ENCODE results near the gene MARCHF6. TPM values are rescaled to one million over a fixed set of nuclear protein-coding genes. Genes with fewer than 3 reads are reported as not detected.
"Not testable (repeated sequence)": the region's sequence is repeated elsewhere in the genome, so short reads cannot be mapped to it uniquely, and the experiment has no call there.

Gene MARCHF6
- total RNA-seq, 4 donors from 2014 or later, result 93.5 to 177 (median 111) TPM

- intact Hi-C loops (cut with DNase I; ENCODE audit: low total_unique reads) (no loop called here), in situ Hi-C loops (cut with MboI; ENCODE audit: low pct_ligation_motif_present in 1 of 4, low pct_unique_long_range_greater_than_20kb in 1 of 4, low sequenced_read_pairs in 3 of 4) (no loop called here)
- Histone ChIP-seq H3K4me3 (peak overlapping the region in 3 of 4 donors; percentile 37 to 63 (median 49)), H3K27me3 (no peaks in the 10 kb centered on the region), H3K4me1 (peaks cover 8 to 58% (median 41%) of the 10 kb centered on the region in 4 donors), H3K27ac (peak overlapping the region; percentile 81 to 89 (median 88)), H3K9me3 (no peaks in the 10 kb centered on the region), H3K36me3 (no peaks in the 10 kb centered on the region)
- TF ChIP-seq EP300 (IDR thresholded peaks at IDR 0.05; ENCODE audit: low read depth) (no peak), POLR2AphosphoS5 (IDR thresholded peaks at IDR 0.05) (no peak), CTCF (IDR thresholded peaks at IDR 0.05) (no peak), POLR2A (IDR thresholded peaks at IDR 0.05) (no peak)
- no peak for DNase-seq
- 62% methylated on average over 8 of the region's 8 CpGs; no CpG with 5 or more reads in 1 of the 2 donors for WGBS, 2 donors (ENCODE audit: low coverage in 1 of 2)
Observed at GRCh38 chr5:10306806-10307205, 46.7 kb upstream of the MARCHF6 start.

- Histone ChIP-seq H3K27ac (peak within 1 kb of the TSS; percentile 81 to 89 (median 88)), H3K4me1 (peaks cover 5 to 53% (median 39%) of the 10 kb centered on the region in 4 donors), H3K36me3 (no peaks in the 10 kb centered on the region), H3K4me3 (peak within 1 kb of the TSS; percentile 37 to 63 (median 50)), H3K27me3 (no peaks in the 10 kb centered on the region), H3K9me3 (no peaks in the 10 kb centered on the region)
- DNase-seq, result peak; percentile 77
- intact Hi-C loops (cut with DNase I; ENCODE audit: low total_unique reads), result no loop called here
- 4 to 17% methylated on average over 21 to 56 of the region's 56 CpGs for WGBS, 2 donors (ENCODE audit: low coverage in 1 of 2)
- in situ Hi-C loops (cut with MboI; ENCODE audit: low pct_ligation_motif_present in 1 of 4, low pct_unique_long_range_greater_than_20kb in 1 of 4, low sequenced_read_pairs in 3 of 4), result no loop called here
- no peak for TF ChIP-seq CTCF (IDR thresholded peaks at IDR 0.05)
- peak; percentile 76 for TF ChIP-seq POLR2A (IDR thresholded peaks at IDR 0.05)
- peak in 2 of 3 donors; percentile 51 to 81 for TF ChIP-seq POLR2AphosphoS5 (IDR thresholded peaks at IDR 0.05)
- TF ChIP-seq EP300 (IDR thresholded peaks at IDR 0.05; ENCODE audit: low read depth), result no peak
Observed at GRCh38 chr5:10307206-10308148, 46.0 kb upstream of the MARCHF6 start, which contains the start of gene CMBL. Gene CMBL, minus strand, starts transcription at chr5:10307902. Its CDS starts 17,140 bp downstream, at chr5:10290762.

DNA sequence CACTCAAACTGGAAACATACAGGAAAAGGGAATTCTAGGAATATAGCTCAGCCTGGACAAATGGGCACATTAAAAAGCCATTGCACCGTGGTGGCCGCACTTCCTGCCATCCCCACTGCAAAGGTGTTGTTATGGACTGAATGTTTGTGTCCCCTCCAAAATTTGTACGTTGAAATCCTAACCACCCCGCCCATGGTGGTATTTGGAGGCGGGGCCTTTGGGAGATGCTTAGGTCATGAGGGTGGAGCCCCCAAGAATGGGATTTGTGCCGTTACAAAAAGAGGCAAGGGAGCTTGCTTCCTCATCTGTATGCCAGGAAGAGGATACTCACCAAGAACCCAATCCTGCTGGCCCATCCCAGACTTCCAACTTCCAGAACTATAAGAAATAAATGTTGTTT lies 44.7 kb upstream of the MARCHF6 start:
- TF ChIP-seq POLR2A (IDR thresholded peaks at IDR 0.05), result no peak
- TF ChIP-seq EP300 (IDR thresholded peaks at IDR 0.05; ENCODE audit: low read depth), result no peak
- no peak for TF ChIP-seq POLR2AphosphoS5 (IDR thresholded peaks at IDR 0.05)
- DNase-seq, result no peak
- Histone ChIP-seq H3K36me3 (no peaks in the 10 kb centered on the region), H3K4me3 (no peak overlapping the region), H3K9me3 (no peaks in the 10 kb centered on the region), H3K27ac (peak overlapping the region in 3 of 4 donors; percentile 81 to 89 (median 88)), H3K4me1 (peaks cover 0 to 39% (median 26%) of the 10 kb centered on the region in 4 donors), H3K27me3 (no peaks in the 10 kb centered on the region)
- in situ Hi-C loops (cut with MboI; ENCODE audit: low pct_ligation_motif_present in 1 of 4, low pct_unique_long_range_greater_than_20kb in 1 of 4, low sequenced_read_pairs in 3 of 4) (no loop called here), intact Hi-C loops (cut with DNase I; ENCODE audit: low total_unique reads) (loop anchor here (1.0 kb wide), 1 partner anchor 19 kb away; no protein-coding TSS in a partner anchor)
- 79 to 86% methylated on average over 4 to 6 of the region's 6 CpGs for WGBS, 2 donors (ENCODE audit: low coverage in 1 of 2)

DNA sequence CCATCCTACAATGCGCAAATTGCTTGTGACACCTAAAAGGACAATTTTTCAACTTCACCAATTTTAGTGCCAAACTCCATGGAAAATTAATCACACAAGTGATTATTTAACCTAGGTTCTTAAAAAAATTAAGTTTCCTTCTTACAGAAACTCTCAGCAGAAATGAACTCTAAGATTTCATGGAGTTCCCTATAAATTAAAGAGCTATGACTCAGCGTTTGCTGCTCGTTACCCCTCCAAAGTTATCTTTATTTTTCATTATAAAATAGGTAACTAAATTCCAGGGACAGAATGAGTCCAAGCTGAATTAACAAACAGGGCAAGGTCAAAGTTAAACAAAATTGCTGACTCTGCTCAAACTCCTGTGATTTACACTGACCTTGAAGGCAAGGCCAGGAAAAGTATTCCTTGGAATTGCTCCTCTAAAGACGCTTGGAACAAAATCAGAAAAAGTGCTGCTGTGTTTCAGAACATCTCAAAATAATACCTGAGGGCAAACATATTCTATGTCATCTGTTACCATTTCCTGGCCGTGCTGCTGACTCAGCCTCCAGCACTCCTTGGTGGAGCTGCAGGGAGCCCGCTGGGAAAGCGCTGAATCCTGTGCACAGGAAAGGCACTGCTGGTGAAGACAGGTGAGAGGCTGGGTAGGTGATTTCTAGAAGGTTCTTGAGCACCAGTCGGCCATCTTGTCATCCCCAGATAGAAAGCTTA lies 43.3 kb upstream of the MARCHF6 start:
- in situ Hi-C loops (cut with MboI; ENCODE audit: low pct_ligation_motif_present in 1 of 4, low pct_unique_long_range_greater_than_20kb in 1 of 4, low sequenced_read_pairs in 3 of 4) (no loop called here), intact Hi-C loops (cut with DNase I; ENCODE audit: low total_unique reads) (no loop called here)
- Histone ChIP-seq H3K27me3 (no peaks in the 10 kb centered on the region), H3K9me3 (no peaks in the 10 kb centered on the region), H3K27ac (peak overlapping the region in 3 of 4 donors; percentile 24 to 46 (median 45)), H3K4me3 (no peak overlapping the region), H3K4me1 (peaks cover 0 to 25% (median 13%) of the 10 kb centered on the region in 4 donors), H3K36me3 (no peaks in the 10 kb centered on the region)
- TF ChIP-seq EP300 (IDR thresholded peaks at IDR 0.05; ENCODE audit: low read depth) (no peak), CTCF (IDR thresholded peaks at IDR 0.05) (no peak), POLR2AphosphoS5 (IDR thresholded peaks at IDR 0.05) (no peak), POLR2A (IDR thresholded peaks at IDR 0.05) (no peak)
- peak; percentile 39 for DNase-seq
- WGBS, 2 donors (ENCODE audit: low coverage in 1 of 2), result 68 to 71% methylated on average over 7 to 8 of the region's 8 CpGs

- 75 to 83% methylated on average over 6 to 8 of the region's 8 CpGs for WGBS, 2 donors (ENCODE audit: low coverage in 1 of 2)
- H3K9me3 ChIP-seq; H3K4me3 ChIP-seq; DNase-seq; H3K27me3 ChIP-seq; intact Hi-C loops (cut with DNase I; ENCODE audit: low total_unique reads); H3K36me3 ChIP-seq; in situ Hi-C loops (cut with MboI; ENCODE audit: low pct_ligation_motif_present in 1 of 4, low pct_unique_long_range_greater_than_20kb in 1 of 4, low sequenced_read_pairs in 3 of 4): not testable (repeated sequence)
- Histone ChIP-seq H3K4me1 (peaks cover 0 to 19% (median 9%) of the 10 kb centered on the region in 4 donors), H3K27ac (peak overlapping the region in 3 of 4 donors; percentile 24 to 46 (median 45))
Observed at GRCh38 chr5:10310835-10311570, 42.5 kb upstream of the MARCHF6 start.

Data from transverse colon (tissue), 4 donors.